ENCODE measurements around the gene ADAMTS6.

DNA sequence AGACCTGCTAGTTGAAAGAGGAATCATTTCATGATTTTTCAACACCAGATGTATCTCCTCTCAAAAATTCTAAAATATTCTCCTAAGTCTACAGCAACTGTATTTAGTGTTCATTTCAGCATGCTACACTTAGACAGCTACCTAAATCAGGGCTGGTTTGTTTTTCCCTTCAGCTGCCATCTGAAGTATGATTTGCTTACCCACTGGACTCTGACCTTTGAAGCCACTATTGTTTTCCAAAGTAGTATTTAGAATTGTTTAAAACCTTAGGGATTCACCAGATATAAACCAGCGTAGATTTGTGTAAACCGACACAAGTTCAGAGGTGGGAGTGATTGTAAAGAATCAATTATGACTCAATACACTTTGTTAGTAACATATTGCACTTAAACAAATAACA lies 193.1 kb downstream of the ADAMTS6 start:
- TF ChIP-seq, protein P1, sequence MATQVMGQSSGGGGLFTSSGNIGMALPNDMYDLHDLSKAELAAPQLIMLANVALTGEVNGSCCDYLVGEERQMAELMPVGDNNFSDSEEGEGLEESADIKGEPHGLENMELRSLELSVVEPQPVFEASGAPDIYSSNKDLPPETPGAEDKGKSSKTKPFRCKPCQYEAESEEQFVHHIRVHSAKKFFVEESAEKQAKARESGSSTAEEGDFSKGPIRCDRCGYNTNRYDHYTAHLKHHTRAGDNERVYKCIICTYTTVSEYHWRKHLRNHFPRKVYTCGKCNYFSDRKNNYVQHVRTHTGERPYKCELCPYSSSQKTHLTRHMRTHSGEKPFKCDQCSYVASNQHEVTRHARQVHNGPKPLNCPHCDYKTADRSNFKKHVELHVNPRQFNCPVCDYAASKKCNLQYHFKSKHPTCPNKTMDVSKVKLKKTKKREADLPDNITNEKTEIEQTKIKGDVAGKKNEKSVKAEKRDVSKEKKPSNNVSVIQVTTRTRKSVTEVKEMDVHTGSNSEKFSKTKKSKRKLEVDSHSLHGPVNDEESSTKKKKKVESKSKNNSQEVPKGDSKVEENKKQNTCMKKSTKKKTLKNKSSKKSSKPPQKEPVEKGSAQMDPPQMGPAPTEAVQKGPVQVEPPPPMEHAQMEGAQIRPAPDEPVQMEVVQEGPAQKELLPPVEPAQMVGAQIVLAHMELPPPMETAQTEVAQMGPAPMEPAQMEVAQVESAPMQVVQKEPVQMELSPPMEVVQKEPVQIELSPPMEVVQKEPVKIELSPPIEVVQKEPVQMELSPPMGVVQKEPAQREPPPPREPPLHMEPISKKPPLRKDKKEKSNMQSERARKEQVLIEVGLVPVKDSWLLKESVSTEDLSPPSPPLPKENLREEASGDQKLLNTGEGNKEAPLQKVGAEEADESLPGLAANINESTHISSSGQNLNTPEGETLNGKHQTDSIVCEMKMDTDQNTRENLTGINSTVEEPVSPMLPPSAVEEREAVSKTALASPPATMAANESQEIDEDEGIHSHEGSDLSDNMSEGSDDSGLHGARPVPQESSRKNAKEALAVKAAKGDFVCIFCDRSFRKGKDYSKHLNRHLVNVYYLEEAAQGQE (tag by site-specific recombination; IDR thresholded peaks at IDR 0.05) = no peak
- TF ChIP-seq, protein P2, sequence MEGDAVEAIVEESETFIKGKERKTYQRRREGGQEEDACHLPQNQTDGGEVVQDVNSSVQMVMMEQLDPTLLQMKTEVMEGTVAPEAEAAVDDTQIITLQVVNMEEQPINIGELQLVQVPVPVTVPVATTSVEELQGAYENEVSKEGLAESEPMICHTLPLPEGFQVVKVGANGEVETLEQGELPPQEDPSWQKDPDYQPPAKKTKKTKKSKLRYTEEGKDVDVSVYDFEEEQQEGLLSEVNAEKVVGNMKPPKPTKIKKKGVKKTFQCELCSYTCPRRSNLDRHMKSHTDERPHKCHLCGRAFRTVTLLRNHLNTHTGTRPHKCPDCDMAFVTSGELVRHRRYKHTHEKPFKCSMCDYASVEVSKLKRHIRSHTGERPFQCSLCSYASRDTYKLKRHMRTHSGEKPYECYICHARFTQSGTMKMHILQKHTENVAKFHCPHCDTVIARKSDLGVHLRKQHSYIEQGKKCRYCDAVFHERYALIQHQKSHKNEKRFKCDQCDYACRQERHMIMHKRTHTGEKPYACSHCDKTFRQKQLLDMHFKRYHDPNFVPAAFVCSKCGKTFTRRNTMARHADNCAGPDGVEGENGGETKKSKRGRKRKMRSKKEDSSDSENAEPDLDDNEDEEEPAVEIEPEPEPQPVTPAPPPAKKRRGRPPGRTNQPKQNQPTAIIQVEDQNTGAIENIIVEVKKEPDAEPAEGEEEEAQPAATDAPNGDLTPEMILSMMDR (tag by site-specific recombination; IDR thresholded peaks at IDR 0.05) = no peak
- no peak for TF ChIP-seq ZNF660 (tag by site-specific recombination; IDR thresholded peaks at IDR 0.05)

All from HEK293 (cell line).